ENCODE data around the gene ATXN7.

DNA sequence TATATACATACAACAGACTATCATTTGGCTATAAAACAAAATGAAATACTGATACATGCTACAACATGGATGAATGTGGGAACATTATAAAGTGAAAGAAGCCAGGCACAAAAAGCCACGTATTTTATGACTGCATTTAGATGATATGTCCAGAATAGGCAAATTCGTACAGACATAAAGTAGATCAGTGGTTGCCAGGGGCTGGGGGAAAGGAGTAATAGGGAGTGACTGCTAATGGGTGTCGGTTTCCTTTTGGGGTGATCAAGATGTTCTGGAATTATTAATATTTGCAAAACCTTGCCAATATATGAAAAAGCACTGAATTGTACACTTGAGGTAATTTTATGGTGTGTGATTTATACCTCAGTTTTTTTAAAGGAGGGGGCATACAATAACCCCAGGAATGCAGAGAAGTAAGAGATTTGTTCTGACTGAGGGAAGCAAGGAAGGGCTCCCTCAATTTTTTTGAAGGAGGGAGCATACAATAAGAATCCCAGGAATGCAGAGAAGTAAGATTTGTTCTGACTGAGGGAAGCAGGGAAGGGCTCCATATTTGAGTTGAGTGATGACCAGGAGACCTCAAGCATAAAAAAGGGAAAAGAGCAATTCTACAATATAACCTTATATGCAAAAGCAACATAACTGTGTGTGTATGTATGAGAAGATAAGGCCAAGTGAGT lies 153.4 kb downstream of the ATXN7 start:
- TF ChIP-seq, protein P1, sequence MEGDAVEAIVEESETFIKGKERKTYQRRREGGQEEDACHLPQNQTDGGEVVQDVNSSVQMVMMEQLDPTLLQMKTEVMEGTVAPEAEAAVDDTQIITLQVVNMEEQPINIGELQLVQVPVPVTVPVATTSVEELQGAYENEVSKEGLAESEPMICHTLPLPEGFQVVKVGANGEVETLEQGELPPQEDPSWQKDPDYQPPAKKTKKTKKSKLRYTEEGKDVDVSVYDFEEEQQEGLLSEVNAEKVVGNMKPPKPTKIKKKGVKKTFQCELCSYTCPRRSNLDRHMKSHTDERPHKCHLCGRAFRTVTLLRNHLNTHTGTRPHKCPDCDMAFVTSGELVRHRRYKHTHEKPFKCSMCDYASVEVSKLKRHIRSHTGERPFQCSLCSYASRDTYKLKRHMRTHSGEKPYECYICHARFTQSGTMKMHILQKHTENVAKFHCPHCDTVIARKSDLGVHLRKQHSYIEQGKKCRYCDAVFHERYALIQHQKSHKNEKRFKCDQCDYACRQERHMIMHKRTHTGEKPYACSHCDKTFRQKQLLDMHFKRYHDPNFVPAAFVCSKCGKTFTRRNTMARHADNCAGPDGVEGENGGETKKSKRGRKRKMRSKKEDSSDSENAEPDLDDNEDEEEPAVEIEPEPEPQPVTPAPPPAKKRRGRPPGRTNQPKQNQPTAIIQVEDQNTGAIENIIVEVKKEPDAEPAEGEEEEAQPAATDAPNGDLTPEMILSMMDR (conservative IDR thresholded peaks at IDR 0.05 in 1 of 2, IDR thresholded peaks at IDR 0.05 in 1 of 2; ENCODE audit: extremely low read depth in 1 of 2, insufficient read depth in 1 of 2, low read depth in 1 of 2, low read length in 2 of 2): no peak
- no peak for TF ChIP-seq EZH2 (IDR thresholded peaks at IDR 0.05; ENCODE audit: borderline replicate concordance, low read length)

Measured in mammary epithelial cell (primary cell).